Breast epithelium (tissue), 4 donors: ENCODE results near the gene DNTTIP2. TPM values are rescaled to one million over a fixed set of nuclear protein-coding genes. Genes with fewer than 3 reads are reported as not detected.

Experiments used
- DNase-seq, 2 donors: peaks; one replicate each; pipeline ENCODE4 v3.0.0-alpha.2; 2019; ENCODE audit warnings: low spot score in 2 of 2
- H3K27ac ChIP-seq, 2 donors: fragments of 200-600 bp; sonication (generic) in 1 of 2; one replicate each; pipeline ENCODE4 v1.5.1; 2016 to 2019; ENCODE audit warnings: mild to moderate bottlenecking in 1 of 2
- H3K27me3 ChIP-seq, 2 donors: fragments of 200-600 bp; sonication (generic) in 1 of 2; one replicate each; pipeline versions ENCODE4 v1.5.1 to v1.6.0; 2017 to 2019; ENCODE audit warnings: control low read depth in 1 of 2, mild to moderate bottlenecking in 1 of 2
- H3K36me3 ChIP-seq: fragments of 200-600 bp; one replicate; pipeline ENCODE4 v1.5.1; 2019
- H3K4me1 ChIP-seq, 2 donors: fragments of 200-600 bp; sonication (generic); one replicate each; pipeline ENCODE4 v1.5.1; 2016 to 2019; ENCODE audit warnings: control low read depth in 1 of 2
- H3K4me3 ChIP-seq, 3 donors: fragments of 200-600 bp; sonication (generic); 1 replicate in 2 of 3; 2 replicates in 1 of 3; pipeline ENCODE4 v1.5.1; 2016 to 2019; ENCODE audit warnings: mild to moderate bottlenecking in 3 of 3, moderate library complexity in 2 of 3
- H3K9me3 ChIP-seq, 2 donors: fragments of 200-600 bp; sonication (generic) in 1 of 2; one replicate each; pipeline ENCODE4 v1.5.1; 2016 to 2019; ENCODE audit warnings: control low read depth in 1 of 2
- CTCF ChIP-seq, 3 donors: fragments of 450-650 bp; IDR thresholded peaks; one replicate each; pipeline ENCODE4 v1.5.1; 2016 to 2017; ENCODE audit warnings: antibody characterized with exemption in 3 of 3, mild to moderate bottlenecking in 3 of 3, moderate library complexity in 3 of 3
- POLR2A ChIP-seq: fragments of 450-650 bp; IDR thresholded peaks from one replicate; pipeline ENCODE4 v1.6.1; 2016; ENCODE audit warnings: antibody characterized with exemption, mild to moderate bottlenecking, moderate library complexity
- POLR2AphosphoS5 ChIP-seq, 3 donors: sonication (generic); formaldehyde crosslinking; IDR thresholded peaks; one replicate each; pipeline ENCODE4 v1.6.1; 2017; ENCODE audit warnings: antibody characterized with exemption in 3 of 3
- intact Hi-C: fragments of 100-400 bp; cut with DNase I; formaldehyde crosslinking; loops from one replicate; pipeline ENCODE4 v1.15.1; 2023; ENCODE audit warnings: low total_unique reads
- total RNA-seq, 3 donors: library from RNA; depleted of rRNA; stranded (reverse); fragments of >200 nt; gene quantifications; one replicate each; pipeline ENCODE4 v1.1.0, GENCODE V29; 2016

Gene DNTTIP2
- total RNA-seq, 3 donors from 2014 or later = 28.2 to 38.3 (median 30.5) TPM

GRCh38 chr1:93846992-93847810 lies 31.8 kb downstream of the DNTTIP2 start:
- H3K27me3 ChIP-seq = no peaks in the 10 kb centered on the region
- peak; percentile 88 for DNase-seq
- intact Hi-C loops = loop anchor here (10.0 kb wide), 1 partner anchor 222 kb away; no protein-coding TSS in a partner anchor

GRCh38 chr1:93846206-93846991 lies 32.6 kb downstream of the DNTTIP2 start:
- Histone ChIP-seq H3K4me3 (peak overlapping the region; percentile 62 to 90 (median 74)), H3K4me1 (peaks cover 0 to 2% of the 10 kb centered on the region in 2 donors), H3K9me3 (no peaks in the 10 kb centered on the region), H3K27me3 (no peaks in the 10 kb centered on the region), H3K27ac (peak overlapping the region; percentile 95 to 98), H3K36me3 (no peaks in the 10 kb centered on the region)
- peak; percentile 86 to 91 for DNase-seq
- peak; percentile 45 to 54 (median 48) for TF ChIP-seq CTCF (IDR thresholded peaks at IDR 0.05)
- TF ChIP-seq POLR2AphosphoS5 (IDR thresholded peaks at IDR 0.05) = peak in 2 of 3 donors; percentile 46 to 56
- peak; percentile 14 for TF ChIP-seq POLR2A
- intact Hi-C loops = loop anchor here (10.0 kb wide), 1 partner anchor 222 kb away; no protein-coding TSS in a partner anchor

More at GRCh38 chr1:93846992-93847810, 31.8 kb downstream of the DNTTIP2 start:
- H3K36me3 ChIP-seq = no peaks in the 10 kb centered on the region
- H3K9me3 ChIP-seq = no peaks in the 10 kb centered on the region
- H3K4me3 ChIP-seq = peak overlapping the region; percentile 62 to 90 (median 74)
- H3K4me1 ChIP-seq = peaks cover 0 to 2% of the 10 kb centered on the region in 2 donors
- peak; percentile 84 to 94 (median 89) for TF ChIP-seq POLR2AphosphoS5 (IDR thresholded peaks at IDR 0.05)
- TF ChIP-seq POLR2A = peak; percentile 13
- TF ChIP-seq CTCF (IDR thresholded peaks at IDR 0.05) = peak in 1 of 3 donors; percentile 12
- peak overlapping the region; percentile 95 to 98 for H3K27ac ChIP-seq

GRCh38 chr1:93845538-93846205 lies 33.3 kb downstream of the DNTTIP2 start:
- H3K27ac ChIP-seq = peak overlapping the region; percentile 95 to 98
- no peaks in the 10 kb centered on the region for H3K9me3 ChIP-seq
- peak overlapping the region; percentile 62 to 90 (median 74) for H3K4me3 ChIP-seq
- H3K27me3 ChIP-seq = no peaks in the 10 kb centered on the region
- peaks cover 0 to 2% of the 10 kb centered on the region in 2 donors for H3K4me1 ChIP-seq
- TF ChIP-seq POLR2AphosphoS5 (IDR thresholded peaks at IDR 0.05) (peak in 1 of 3 donors; percentile 35), POLR2A (no peak)
- no peak for DNase-seq
- intact Hi-C loops = loop anchor here (10.0 kb wide), 1 partner anchor 221 kb away; no protein-coding TSS in a partner anchor
- H3K36me3 ChIP-seq = no peaks in the 10 kb centered on the region

- Histone ChIP-seq H3K4me1 (peaks cover 0 to 2% of the 10 kb centered on the region in 2 donors), H3K36me3 (no peaks in the 10 kb centered on the region), H3K27me3 (no peaks in the 10 kb centered on the region), H3K9me3 (no peaks in the 10 kb centered on the region), H3K27ac (peak overlapping the region in 1 of 2 donors; percentile 8), H3K4me3 (no peak overlapping the region)
- peak in 1 of 2 donors; percentile 50 for DNase-seq
- intact Hi-C loops = loop anchor here (10.0 kb wide), 1 partner anchor 220 kb away; no protein-coding TSS in a partner anchor
- peak in 2 of 3 donors; percentile 68 to 69 for TF ChIP-seq CTCF (IDR thresholded peaks at IDR 0.05)
- TF ChIP-seq POLR2AphosphoS5 (IDR thresholded peaks at IDR 0.05) = no peak
Observed at GRCh38 chr1:93844262-93845045, 34.6 kb downstream of the DNTTIP2 start.
